ENCODE results near the gene WFDC11.
"Not testable (repeated sequence)": the region's sequence is repeated elsewhere in the genome, so short reads cannot be mapped to it uniquely, and the experiment has no call there.

The WFDC11 gene

GRCh38 chr20:45679650-45680049 is 9.6 kb upstream of the WFDC11 start:
- no peak overlapping the region for H3K4me3 ChIP-seq (ENCODE audit: low read depth, low read length)
- TF ChIP-seq, protein P1, sequence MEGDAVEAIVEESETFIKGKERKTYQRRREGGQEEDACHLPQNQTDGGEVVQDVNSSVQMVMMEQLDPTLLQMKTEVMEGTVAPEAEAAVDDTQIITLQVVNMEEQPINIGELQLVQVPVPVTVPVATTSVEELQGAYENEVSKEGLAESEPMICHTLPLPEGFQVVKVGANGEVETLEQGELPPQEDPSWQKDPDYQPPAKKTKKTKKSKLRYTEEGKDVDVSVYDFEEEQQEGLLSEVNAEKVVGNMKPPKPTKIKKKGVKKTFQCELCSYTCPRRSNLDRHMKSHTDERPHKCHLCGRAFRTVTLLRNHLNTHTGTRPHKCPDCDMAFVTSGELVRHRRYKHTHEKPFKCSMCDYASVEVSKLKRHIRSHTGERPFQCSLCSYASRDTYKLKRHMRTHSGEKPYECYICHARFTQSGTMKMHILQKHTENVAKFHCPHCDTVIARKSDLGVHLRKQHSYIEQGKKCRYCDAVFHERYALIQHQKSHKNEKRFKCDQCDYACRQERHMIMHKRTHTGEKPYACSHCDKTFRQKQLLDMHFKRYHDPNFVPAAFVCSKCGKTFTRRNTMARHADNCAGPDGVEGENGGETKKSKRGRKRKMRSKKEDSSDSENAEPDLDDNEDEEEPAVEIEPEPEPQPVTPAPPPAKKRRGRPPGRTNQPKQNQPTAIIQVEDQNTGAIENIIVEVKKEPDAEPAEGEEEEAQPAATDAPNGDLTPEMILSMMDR (IDR thresholded peaks at IDR 0.05; ENCODE audit: borderline replicate concordance, insufficient read depth, low read depth, low read length), result no peak

DNA sequence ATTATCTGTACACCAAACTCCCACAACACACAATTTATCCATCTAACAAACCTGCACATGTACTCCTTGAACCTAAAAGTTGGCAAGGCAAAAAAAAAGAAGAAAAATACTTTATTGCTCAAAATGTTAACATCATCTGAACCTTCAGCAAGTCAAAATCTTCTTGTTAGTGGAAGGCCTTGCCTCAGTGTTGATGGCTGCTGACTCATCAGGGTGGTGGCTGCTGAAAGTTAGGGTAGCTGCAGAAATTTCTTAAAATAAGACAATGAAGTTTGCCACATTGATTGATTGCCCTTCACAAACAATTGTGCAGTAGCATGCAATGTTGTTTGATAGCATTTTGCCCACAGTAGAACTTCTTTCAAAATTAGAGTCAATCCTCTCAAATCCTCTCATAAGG is 2.7 kb upstream of the WFDC11 start:
- no peak overlapping the region for H3K4me3 ChIP-seq (ENCODE audit: low read depth, low read length)
- TF ChIP-seq, protein P1 (IDR thresholded peaks at IDR 0.05; ENCODE audit: borderline replicate concordance, insufficient read depth, low read depth, low read length), result no peak

DNA sequence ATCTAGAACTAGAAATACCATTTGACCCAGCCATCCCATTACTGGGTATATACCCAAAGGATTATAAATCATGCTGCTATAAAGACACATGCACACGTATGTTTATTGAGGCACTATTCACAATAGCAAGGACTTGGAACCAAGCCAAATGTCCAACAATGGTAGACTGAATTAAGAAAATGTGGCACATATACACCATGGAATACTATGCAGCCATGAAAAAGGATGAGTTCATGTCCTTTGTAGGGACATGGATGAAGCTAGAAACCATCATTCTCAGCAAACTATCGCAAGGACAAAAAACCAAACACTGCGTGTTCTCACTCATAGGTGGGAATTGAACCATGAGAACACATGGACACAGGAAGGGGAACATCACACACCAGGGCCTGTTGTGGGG is 13.0 kb downstream of the WFDC11 start:
- not testable (repeated sequence) for H3K4me3 ChIP-seq (ENCODE audit: low read depth, low read length)

GRCh38 chr20:45651726-45652125 is 18.3 kb downstream of the WFDC11 start:
- not testable (repeated sequence) for H3K4me3 ChIP-seq (ENCODE audit: low read depth, low read length)

DNA sequence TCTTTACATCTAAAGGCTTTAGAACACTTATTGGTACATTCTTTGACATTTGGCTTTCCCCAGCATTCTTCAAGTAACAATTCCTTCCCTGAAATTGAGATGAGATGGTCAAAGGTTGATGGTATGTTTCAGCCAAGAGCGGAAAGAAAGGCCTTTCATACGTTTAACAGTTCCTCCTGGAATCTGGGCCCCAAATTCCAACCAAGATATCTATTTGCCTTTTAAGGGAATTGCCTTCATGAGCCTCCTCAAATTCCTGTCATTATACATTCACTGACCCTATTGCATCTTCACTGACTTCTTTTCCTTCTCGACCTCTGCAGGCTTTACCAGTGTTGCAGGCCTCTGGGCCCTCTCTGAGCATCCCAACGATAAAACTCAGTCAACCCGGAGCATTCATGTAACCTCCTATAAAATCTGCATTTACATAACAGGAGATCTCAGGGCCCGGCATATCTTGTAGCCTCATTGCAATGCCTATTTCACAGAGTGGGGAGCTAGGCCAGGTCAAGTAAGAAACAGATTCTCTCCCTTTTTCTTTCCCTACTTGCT is 20.7 kb downstream of the WFDC11 start:
- TF ChIP-seq, protein P1 (IDR thresholded peaks at IDR 0.05; ENCODE audit: borderline replicate concordance, insufficient read depth, low read depth, low read length), result no peak
- no peak overlapping the region for H3K4me3 ChIP-seq (ENCODE audit: low read depth, low read length)

- TF ChIP-seq, protein P1 (IDR thresholded peaks at IDR 0.05; ENCODE audit: borderline replicate concordance, insufficient read depth, low read depth, low read length), result no peak
Observed at GRCh38 chr20:45647441-45648050, 22.5 kb downstream of the WFDC11 start.

GRCh38 chr20:45646875-45647274 is 23.2 kb downstream of the WFDC11 start:
- no peak overlapping the region for H3K4me3 ChIP-seq (ENCODE audit: low read depth, low read length)
- TF ChIP-seq, protein P1 (IDR thresholded peaks at IDR 0.05; ENCODE audit: borderline replicate concordance, insufficient read depth, low read depth, low read length), result no peak

More at GRCh38 chr20:45647441-45648050, 22.5 kb downstream of the WFDC11 start:
- no peak overlapping the region for H3K4me3 ChIP-seq (ENCODE audit: low read depth, low read length)

GRCh38 chr20:45645869-45646268 is 24.2 kb downstream of the WFDC11 start:
- H3K4me3 ChIP-seq (ENCODE audit: low read depth, low read length), result not testable (repeated sequence)

- H3K4me3 ChIP-seq (ENCODE audit: low read depth, low read length), result not testable (repeated sequence)
Observed at GRCh38 chr20:45641076-45641475, 29.0 kb downstream of the WFDC11 start.

Measured in GM12875 (cell line).